Keratinocyte (primary cell): ENCODE measurements around the gene NEDD8.

Experiments used
- EZH2 ChIP-seq: IDR thresholded peaks from one replicate; pipeline ENCODE4 v1.6.1; 2012; ENCODE audit warnings: inconsistent platforms, mild to moderate bottlenecking, low read length, moderate library complexity
- TF ChIP-seq, protein P1 (sequence below), 3 experiments: IDR thresholded peaks in 1 of 3; conservative IDR thresholded peaks in 1 of 3; optimal IDR thresholded peaks in 1 of 3; 2 replicates in 2 of 3; 3 replicates in 1 of 3; pipeline versions ENCODE3 to v1.5.1; 2011; ENCODE audit warnings: low read length in 3 of 3, mild to moderate bottlenecking in 3 of 3, moderate library complexity in 2 of 3, control low read depth in 1 of 3, inconsistent platforms in 1 of 3; ENCODE audit not compliant: insufficient read depth in 2 of 3; ENCODE audit errors: extremely low read depth in 1 of 3

DNA sequence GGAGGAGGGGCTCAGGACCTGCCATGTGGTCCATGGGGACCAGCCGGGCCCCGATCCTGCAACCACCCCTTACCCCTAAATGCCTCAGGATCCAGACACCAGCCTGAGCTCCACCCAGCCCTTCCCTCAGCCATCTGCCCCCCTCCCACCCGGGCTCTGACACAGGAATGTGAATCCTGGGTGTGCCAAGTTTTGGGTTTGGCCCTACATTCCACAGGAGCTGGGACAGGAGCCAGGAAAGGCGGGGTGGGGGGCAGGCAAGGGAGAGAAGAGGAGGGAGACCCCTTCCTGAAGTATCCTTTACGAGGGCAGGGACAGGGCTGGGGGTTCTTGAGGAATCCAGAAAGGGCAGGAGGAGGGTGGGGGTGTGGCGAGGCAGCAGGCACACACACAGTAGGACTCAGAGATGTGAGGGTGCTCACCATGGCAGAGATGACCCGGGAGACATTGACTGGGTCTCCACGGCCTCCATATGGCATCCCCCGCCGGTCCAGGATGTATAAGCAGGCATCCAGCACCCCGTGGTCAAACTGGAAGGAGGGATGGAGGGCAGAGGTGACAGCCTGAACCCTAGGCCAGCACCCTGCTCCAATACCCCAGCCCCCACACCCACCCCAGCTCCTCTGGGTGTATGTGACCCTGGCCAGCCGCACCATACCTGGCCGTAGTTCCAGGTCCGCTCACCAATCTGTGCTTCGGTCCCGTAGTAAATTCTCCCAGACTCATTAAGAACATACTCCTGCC lies 27.3 kb upstream of the NEDD8 start:
- TF ChIP-seq, protein P1, sequence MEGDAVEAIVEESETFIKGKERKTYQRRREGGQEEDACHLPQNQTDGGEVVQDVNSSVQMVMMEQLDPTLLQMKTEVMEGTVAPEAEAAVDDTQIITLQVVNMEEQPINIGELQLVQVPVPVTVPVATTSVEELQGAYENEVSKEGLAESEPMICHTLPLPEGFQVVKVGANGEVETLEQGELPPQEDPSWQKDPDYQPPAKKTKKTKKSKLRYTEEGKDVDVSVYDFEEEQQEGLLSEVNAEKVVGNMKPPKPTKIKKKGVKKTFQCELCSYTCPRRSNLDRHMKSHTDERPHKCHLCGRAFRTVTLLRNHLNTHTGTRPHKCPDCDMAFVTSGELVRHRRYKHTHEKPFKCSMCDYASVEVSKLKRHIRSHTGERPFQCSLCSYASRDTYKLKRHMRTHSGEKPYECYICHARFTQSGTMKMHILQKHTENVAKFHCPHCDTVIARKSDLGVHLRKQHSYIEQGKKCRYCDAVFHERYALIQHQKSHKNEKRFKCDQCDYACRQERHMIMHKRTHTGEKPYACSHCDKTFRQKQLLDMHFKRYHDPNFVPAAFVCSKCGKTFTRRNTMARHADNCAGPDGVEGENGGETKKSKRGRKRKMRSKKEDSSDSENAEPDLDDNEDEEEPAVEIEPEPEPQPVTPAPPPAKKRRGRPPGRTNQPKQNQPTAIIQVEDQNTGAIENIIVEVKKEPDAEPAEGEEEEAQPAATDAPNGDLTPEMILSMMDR (optimal IDR thresholded peaks at IDR 0.05 in 1 of 3, IDR thresholded peaks at IDR 0.05 in 1 of 3, conservative IDR thresholded peaks at IDR 0.05 in 1 of 3; ENCODE audit: extremely low read depth in 1 of 3, insufficient read depth in 2 of 3, low read length in 3 of 3), result no peak
- no peak for TF ChIP-seq EZH2
